ENCODE results near the gene LENG9.

DNA sequence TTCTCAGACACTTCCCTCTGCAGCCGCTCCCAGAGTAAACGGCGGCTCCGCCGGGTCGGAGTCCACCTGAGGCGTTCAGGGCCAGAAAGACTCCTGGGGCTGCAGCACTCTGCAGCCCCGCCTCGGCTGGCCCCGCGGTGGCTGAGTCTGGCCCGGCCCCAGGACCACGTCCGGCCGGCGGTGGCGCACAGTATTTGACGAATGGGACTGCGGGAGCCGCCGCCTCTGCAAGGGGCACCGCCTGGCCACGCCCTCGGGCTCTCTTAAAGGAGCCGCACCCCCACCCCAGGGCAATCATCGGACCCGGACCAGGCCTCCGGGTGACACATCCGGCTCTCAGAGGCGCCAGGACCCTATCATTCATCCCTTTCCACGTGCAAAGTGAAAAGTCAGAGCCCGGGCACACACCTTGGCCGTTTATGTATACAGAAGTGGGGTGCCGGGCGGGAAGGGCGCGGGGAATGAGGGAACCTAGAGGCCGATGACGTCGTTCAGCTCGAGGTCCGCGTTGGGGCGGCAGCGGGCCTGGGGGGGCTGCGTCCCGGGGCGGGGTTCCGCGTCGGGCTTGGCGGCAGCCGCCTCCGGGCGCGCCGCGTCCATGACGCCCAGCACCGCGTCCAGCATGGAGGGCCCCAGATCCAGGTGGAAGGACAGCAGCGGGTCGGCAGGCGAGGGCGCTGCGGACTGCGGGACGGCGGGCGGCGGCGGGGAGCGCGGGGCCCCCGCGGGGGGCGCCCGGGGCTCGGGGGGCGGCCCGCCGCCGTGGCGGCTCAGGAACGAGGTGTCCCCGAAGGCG lies 1.2 kb upstream of the LENG9 start:
- peak; percentile 68 to 88 (median 72) for TF ChIP-seq POLR2AphosphoS5 (IDR thresholded peaks at IDR 0.05)
- TF ChIP-seq, protein P1, sequence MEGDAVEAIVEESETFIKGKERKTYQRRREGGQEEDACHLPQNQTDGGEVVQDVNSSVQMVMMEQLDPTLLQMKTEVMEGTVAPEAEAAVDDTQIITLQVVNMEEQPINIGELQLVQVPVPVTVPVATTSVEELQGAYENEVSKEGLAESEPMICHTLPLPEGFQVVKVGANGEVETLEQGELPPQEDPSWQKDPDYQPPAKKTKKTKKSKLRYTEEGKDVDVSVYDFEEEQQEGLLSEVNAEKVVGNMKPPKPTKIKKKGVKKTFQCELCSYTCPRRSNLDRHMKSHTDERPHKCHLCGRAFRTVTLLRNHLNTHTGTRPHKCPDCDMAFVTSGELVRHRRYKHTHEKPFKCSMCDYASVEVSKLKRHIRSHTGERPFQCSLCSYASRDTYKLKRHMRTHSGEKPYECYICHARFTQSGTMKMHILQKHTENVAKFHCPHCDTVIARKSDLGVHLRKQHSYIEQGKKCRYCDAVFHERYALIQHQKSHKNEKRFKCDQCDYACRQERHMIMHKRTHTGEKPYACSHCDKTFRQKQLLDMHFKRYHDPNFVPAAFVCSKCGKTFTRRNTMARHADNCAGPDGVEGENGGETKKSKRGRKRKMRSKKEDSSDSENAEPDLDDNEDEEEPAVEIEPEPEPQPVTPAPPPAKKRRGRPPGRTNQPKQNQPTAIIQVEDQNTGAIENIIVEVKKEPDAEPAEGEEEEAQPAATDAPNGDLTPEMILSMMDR (IDR thresholded peaks at IDR 0.05), result peak in 3 of 5 experiments; percentile 4 to 40 (median 36)
- TF ChIP-seq POLR2A (IDR thresholded peaks at IDR 0.05), result peak; percentile 69
